Measurements from ENCODE around the gene TCERG1L.

TCERG1L gene

GRCh38 chr10:131166486-131166885 is 145.0 kb downstream of the TCERG1L start:
- Histone ChIP-seq H3K79me2 (no peaks in the 10 kb centered on the region), H3K4me3 (ENCODE audit: low read depth, low read length) (no peak overlapping the region), H3K4me2 (ENCODE audit: low read length) (no peak overlapping the region), H3K9ac (no peak overlapping the region), H3K27me3 (ENCODE audit: control insufficient read depth, insufficient read depth, low read length) (no peaks in the 10 kb centered on the region), H3K4me1 (peaks cover 11% of the 10 kb centered on the region), H3K27ac (no peak overlapping the region), H3K36me3 (ENCODE audit: control insufficient read depth, insufficient read depth, low read length) (no peaks in the 10 kb centered on the region), H3K9me3 (ENCODE audit: control insufficient read depth, low read length) (no peaks in the 10 kb centered on the region), H2AFZ (no peak overlapping the region)
- TF ChIP-seq CTCF (IDR thresholded peaks at IDR 0.05): no peak

- Histone ChIP-seq H3K4me2 (ENCODE audit: low read length) (no peak overlapping the region), H3K4me1 (peaks cover 11% of the 10 kb centered on the region)
Observed at GRCh38 chr10:131165092-131165491, 146.4 kb downstream of the TCERG1L start.

GRCh38 chr10:131162866-131163843 is 148.4 kb downstream of the TCERG1L start:
- no peak overlapping the region for H3K4me3 ChIP-seq (ENCODE audit: low read depth, low read length)
- H3K79me2 ChIP-seq: no peaks in the 10 kb centered on the region
- no peaks in the 10 kb centered on the region for H3K36me3 ChIP-seq (ENCODE audit: control insufficient read depth, insufficient read depth, low read length)
- peak; percentile 60 for TF ChIP-seq CTCF (IDR thresholded peaks at IDR 0.05)
- peak overlapping the region; percentile 69 for H3K27ac ChIP-seq
- no peaks in the 10 kb centered on the region for H3K27me3 ChIP-seq (ENCODE audit: control insufficient read depth, insufficient read depth, low read length)
- peaks cover 11% of the 10 kb centered on the region for H3K4me1 ChIP-seq
- H2AFZ ChIP-seq: peak overlapping the region; percentile 41
- H3K4me2 ChIP-seq (ENCODE audit: low read length): peak overlapping the region; percentile 4
- no peak overlapping the region for H3K9ac ChIP-seq
- H3K9me3 ChIP-seq (ENCODE audit: control insufficient read depth, low read length): no peaks in the 10 kb centered on the region

More at GRCh38 chr10:131165092-131165491, 146.4 kb downstream of the TCERG1L start:
- H3K36me3 ChIP-seq (ENCODE audit: control insufficient read depth, insufficient read depth, low read length): no peaks in the 10 kb centered on the region
- no peak overlapping the region for H3K27ac ChIP-seq
- H3K9ac ChIP-seq: no peak overlapping the region
- H3K27me3 ChIP-seq (ENCODE audit: control insufficient read depth, insufficient read depth, low read length): no peaks in the 10 kb centered on the region
- no peaks in the 10 kb centered on the region for H3K9me3 ChIP-seq (ENCODE audit: control insufficient read depth, low read length)
- H2AFZ ChIP-seq: no peak overlapping the region
- TF ChIP-seq CTCF (IDR thresholded peaks at IDR 0.05): no peak
- H3K79me2 ChIP-seq: no peaks in the 10 kb centered on the region
- H3K4me3 ChIP-seq (ENCODE audit: low read depth, low read length): no peak overlapping the region

GRCh38 chr10:131162211-131162610 is 149.3 kb downstream of the TCERG1L start:
- H3K27ac ChIP-seq: peak overlapping the region; percentile 69
- H3K79me2 ChIP-seq: no peaks in the 10 kb centered on the region
- H3K36me3 ChIP-seq (ENCODE audit: control insufficient read depth, insufficient read depth, low read length): no peaks in the 10 kb centered on the region
- H2AFZ ChIP-seq: peak overlapping the region; percentile 41
- H3K4me1 ChIP-seq: peaks cover 11% of the 10 kb centered on the region
- no peak overlapping the region for H3K9ac ChIP-seq
- no peaks in the 10 kb centered on the region for H3K27me3 ChIP-seq (ENCODE audit: control insufficient read depth, insufficient read depth, low read length)
- no peak overlapping the region for H3K4me2 ChIP-seq (ENCODE audit: low read length)
- no peak overlapping the region for H3K4me3 ChIP-seq (ENCODE audit: low read depth, low read length)
- no peak for TF ChIP-seq CTCF (IDR thresholded peaks at IDR 0.05)
- no peaks in the 10 kb centered on the region for H3K9me3 ChIP-seq (ENCODE audit: control insufficient read depth, low read length)
